Mucosa of descending colon (tissue), 3 donors: ENCODE measurements around the gene ACAT2. TPM values are rescaled to one million over a fixed set of nuclear protein-coding genes. Genes with fewer than 3 reads are reported as not detected.
"Not testable (repeated sequence)": the region's sequence is repeated elsewhere in the genome, so short reads cannot be mapped to it uniquely, and the experiment has no call there.

ENCODE experiments used
- ATAC-seq: fragments of 200-7000 bp; cut with Tn5 transposase; one replicate; pipeline ENCODE4 v1.9.1; 2020; ENCODE audit warnings: mild to moderate bottlenecking, moderate library complexity
- DNase-seq, 3 donors: peaks; one replicate each; pipeline ENCODE4 v3.0.0-alpha.2; 2020
- H3K36me3 ChIP-seq: fragments of 200-600 bp; one replicate; pipeline ENCODE4 v1.8.0; 2021; ENCODE audit warnings: low read depth, mild to moderate bottlenecking
- H3K4me1 ChIP-seq: fragments of 200-600 bp; one replicate; pipeline ENCODE4 v1.8.0; 2021; ENCODE audit warnings: low read depth, mild to moderate bottlenecking
- H3K4me3 ChIP-seq: fragments of 200-600 bp; one replicate; pipeline ENCODE4 v1.8.0; 2021; ENCODE audit warnings: mild to moderate bottlenecking
- H3K9me3 ChIP-seq: fragments of 200-600 bp; one replicate; pipeline ENCODE4 v1.8.0; 2021; ENCODE audit warnings: mild to moderate bottlenecking
- CTCF ChIP-seq: fragments of 200-600 bp; IDR thresholded peaks from one replicate; pipeline ENCODE4 v1.8.0; 2022; ENCODE audit warnings: antibody characterized with exemption, mild to moderate bottlenecking
- intact Hi-C, 2 donors: fragments of 100-400 bp; cut with DNase I in 1 of 2; cut with micrococcal nuclease in 1 of 2; formaldehyde crosslinking; loops; one replicate each; pipeline versions ENCODE4 v1.11.0 to v1.11.1; 2022; cut with DNase I, micrococcal nuclease
- total RNA-seq, 3 donors: library from RNA; stranded (reverse); fragmentation: NEBNext Ultra II Directional in 2 of 3; extraction: Animal tissue kit (Norgen Biotek cat#: 25700) in 2 of 3; gene quantifications; one replicate each; pipeline versions ENCODE4 v1.2.1 to v1.2.4, GENCODE V29; 2021 to 2023
- donor health status: DM: no; HTN: no; CAD: no; lungs with moderate emphysema.
- donor health status: DM: no; HTN: no; CAD: no.
- donor health status: DM: no; HTN: yes; CAD: no.

ACAT2 gene
- total RNA-seq, 3 donors from 2014 or later: 31.3 to 94.1 (median 71.1) TPM

GRCh38 chr6:159821122-159821521 is 59.3 kb downstream of the ACAT2 start:
- no peaks in the 10 kb centered on the region for H3K4me1 ChIP-seq
- H3K4me3 ChIP-seq: no peak overlapping the region
- no peaks in the 10 kb centered on the region for H3K36me3 ChIP-seq
- no peak for TF ChIP-seq CTCF
- intact Hi-C loops: no loop called here
- DNase-seq: no peak
- H3K9me3 ChIP-seq: no peaks in the 10 kb centered on the region
- ATAC-seq: no peak

GRCh38 chr6:159821726-159822125 is 59.9 kb downstream of the ACAT2 start:
- Histone ChIP-seq H3K4me1 (no peaks in the 10 kb centered on the region), H3K9me3 (no peaks in the 10 kb centered on the region), H3K36me3 (no peaks in the 10 kb centered on the region), H3K4me3 (no peak overlapping the region)
- DNase-seq (no peak), ATAC-seq (no peak)
- TF ChIP-seq CTCF: no peak
- intact Hi-C loops: no loop called here

- DNase-seq: no peak
- intact Hi-C loops: no loop called here
- no peak for TF ChIP-seq CTCF
Measured at GRCh38 chr6:159823953-159824352, 62.1 kb downstream of the ACAT2 start.

GRCh38 chr6:159824690-159825089 is 62.8 kb downstream of the ACAT2 start:
- H3K36me3 ChIP-seq, DNase-seq, H3K4me3 ChIP-seq, ATAC-seq, H3K4me1 ChIP-seq, H3K9me3 ChIP-seq, intact Hi-C loops: not testable (repeated sequence)

More at GRCh38 chr6:159823953-159824352, 62.1 kb downstream of the ACAT2 start:
- no peaks in the 10 kb centered on the region for H3K36me3 ChIP-seq
- no peaks in the 10 kb centered on the region for H3K4me1 ChIP-seq
- ATAC-seq: no peak
- no peaks in the 10 kb centered on the region for H3K9me3 ChIP-seq
- no peak overlapping the region for H3K4me3 ChIP-seq

GRCh38 chr6:159826004-159826403 is 64.2 kb downstream of the ACAT2 start:
- Histone ChIP-seq H3K9me3 (no peaks in the 10 kb centered on the region), H3K4me1 (no peaks in the 10 kb centered on the region), H3K36me3 (no peaks in the 10 kb centered on the region), H3K4me3 (no peak overlapping the region)
- no peak for DNase-seq
- TF ChIP-seq CTCF: no peak
- intact Hi-C loops: no loop called here
- no peak for ATAC-seq

GRCh38 chr6:159826968-159827647 is 65.3 kb downstream of the ACAT2 start:
- DNase-seq (no peak), ATAC-seq (no peak)
- no peak overlapping the region for H3K4me3 ChIP-seq
- no peaks in the 10 kb centered on the region for H3K4me1 ChIP-seq
- H3K36me3 ChIP-seq: no peaks in the 10 kb centered on the region
- intact Hi-C loops: no loop called here
- no peak for TF ChIP-seq CTCF
- H3K9me3 ChIP-seq: no peaks in the 10 kb centered on the region
